Neutrophil (primary cell): Measurements from ENCODE around the gene OR1M1.

Experiments used
- H3K27ac ChIP-seq: fragments of 200-600 bp; sonication (generic); 2 replicates; pipeline ENCODE4 v1.5.1; 2016; ENCODE audit warnings: mild to moderate bottlenecking, moderate library complexity
- H3K27me3 ChIP-seq: fragments of 200-600 bp; sonication (generic); 2 replicates; pipeline ENCODE4 v1.6.0; 2016; ENCODE audit warnings: mild to moderate bottlenecking
- H3K36me3 ChIP-seq: fragments of 200-600 bp; sonication (generic); 2 replicates; pipeline ENCODE4 v1.5.1; 2017
- H3K4me1 ChIP-seq, 2 experiments: fragments of 200-600 bp in 1 of 2; sonication (generic) in 1 of 2; 1 replicate in 1 of 2; 2 replicates in 1 of 2; pipeline versions ENCODE4 v1.5.1 to v1.6.1; 2013 to 2016; ENCODE audit warnings: low read depth in 1 of 2, low read length in 1 of 2, mild to moderate bottlenecking in 1 of 2, moderate library complexity in 1 of 2; ENCODE audit not compliant: control insufficient read depth in 1 of 2, insufficient read depth in 1 of 2
- H3K4me3 ChIP-seq, 2 experiments: fragments of 200-600 bp in 1 of 2; sonication (generic) in 1 of 2; 1 replicate in 1 of 2; 2 replicates in 1 of 2; pipeline ENCODE4 v1.5.1; 2013 to 2016; ENCODE audit warnings: low read depth in 1 of 2, low read length in 1 of 2, mild to moderate bottlenecking in 1 of 2, moderate library complexity in 1 of 2
- H3K9me3 ChIP-seq: fragments of 200-600 bp; sonication (generic); 2 replicates; pipeline ENCODE4 v1.5.1; 2016
- TF ChIP-seq, protein P1 (sequence below): fragments of 200-600 bp; sonication (generic); IDR thresholded peaks from 2 replicates; pipeline ENCODE4 v1.5.1; 2016; ENCODE audit warnings: antibody characterized with exemption

The OR1M1 gene

GRCh38 chr19:9116547-9116946 is 29.7 kb downstream of the OR1M1 start:
- peaks cover 23% of the 10 kb centered on the region for H3K27me3 ChIP-seq
- no peaks in the 10 kb centered on the region for H3K36me3 ChIP-seq
- H3K9me3 ChIP-seq, result no peaks in the 10 kb centered on the region
- H3K4me1 ChIP-seq, result no peaks in the 10 kb centered on the region
- no peak overlapping the region for H3K4me3 ChIP-seq
- TF ChIP-seq, protein P1, sequence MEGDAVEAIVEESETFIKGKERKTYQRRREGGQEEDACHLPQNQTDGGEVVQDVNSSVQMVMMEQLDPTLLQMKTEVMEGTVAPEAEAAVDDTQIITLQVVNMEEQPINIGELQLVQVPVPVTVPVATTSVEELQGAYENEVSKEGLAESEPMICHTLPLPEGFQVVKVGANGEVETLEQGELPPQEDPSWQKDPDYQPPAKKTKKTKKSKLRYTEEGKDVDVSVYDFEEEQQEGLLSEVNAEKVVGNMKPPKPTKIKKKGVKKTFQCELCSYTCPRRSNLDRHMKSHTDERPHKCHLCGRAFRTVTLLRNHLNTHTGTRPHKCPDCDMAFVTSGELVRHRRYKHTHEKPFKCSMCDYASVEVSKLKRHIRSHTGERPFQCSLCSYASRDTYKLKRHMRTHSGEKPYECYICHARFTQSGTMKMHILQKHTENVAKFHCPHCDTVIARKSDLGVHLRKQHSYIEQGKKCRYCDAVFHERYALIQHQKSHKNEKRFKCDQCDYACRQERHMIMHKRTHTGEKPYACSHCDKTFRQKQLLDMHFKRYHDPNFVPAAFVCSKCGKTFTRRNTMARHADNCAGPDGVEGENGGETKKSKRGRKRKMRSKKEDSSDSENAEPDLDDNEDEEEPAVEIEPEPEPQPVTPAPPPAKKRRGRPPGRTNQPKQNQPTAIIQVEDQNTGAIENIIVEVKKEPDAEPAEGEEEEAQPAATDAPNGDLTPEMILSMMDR, result no peak
- no peak overlapping the region for H3K27ac ChIP-seq

DNA sequence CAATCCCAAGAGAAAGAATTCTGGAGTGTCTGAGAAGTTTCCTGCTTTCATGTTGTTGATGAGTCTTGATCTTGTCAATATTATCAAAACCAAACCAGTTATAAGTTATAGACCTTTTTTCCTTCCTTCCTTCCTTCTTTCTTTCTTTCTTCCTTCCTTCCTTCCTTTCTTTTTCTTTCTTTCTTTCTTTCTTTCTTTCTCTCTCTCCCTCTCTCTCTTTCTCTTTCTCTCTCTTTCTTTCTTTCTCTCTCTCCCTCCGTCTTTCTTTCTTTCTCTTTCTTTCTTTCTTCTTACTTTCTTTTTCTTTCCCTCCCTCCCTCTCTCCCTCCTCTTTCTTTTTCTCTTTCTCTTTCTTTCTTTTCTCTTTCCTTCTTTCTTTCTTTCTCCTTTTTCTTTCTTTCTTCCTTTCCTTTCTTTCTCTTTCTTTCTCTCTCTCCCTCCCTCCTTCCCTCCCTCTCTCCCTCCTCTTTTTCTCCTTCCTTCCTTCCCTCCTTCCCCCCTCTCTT is 40.1 kb downstream of the OR1M1 start, which contains the start of gene OR7G3:
Gene OR7G3 (minus strand): TSS at position 51 of the 506 bp plus-strand sequence. CDS start 0 bp downstream, at position 51.
- Histone ChIP-seq H3K27ac (no peak within 1 kb of the TSS), H3K36me3 (no peaks in the 10 kb centered on the region), H3K4me3 (no peak within 1 kb of the TSS), H3K4me1 (no peaks in the 10 kb centered on the region), H3K9me3 (no peaks in the 10 kb centered on the region), H3K27me3 (no peaks in the 10 kb centered on the region)
- TF ChIP-seq, protein P1, result no peak

DNA sequence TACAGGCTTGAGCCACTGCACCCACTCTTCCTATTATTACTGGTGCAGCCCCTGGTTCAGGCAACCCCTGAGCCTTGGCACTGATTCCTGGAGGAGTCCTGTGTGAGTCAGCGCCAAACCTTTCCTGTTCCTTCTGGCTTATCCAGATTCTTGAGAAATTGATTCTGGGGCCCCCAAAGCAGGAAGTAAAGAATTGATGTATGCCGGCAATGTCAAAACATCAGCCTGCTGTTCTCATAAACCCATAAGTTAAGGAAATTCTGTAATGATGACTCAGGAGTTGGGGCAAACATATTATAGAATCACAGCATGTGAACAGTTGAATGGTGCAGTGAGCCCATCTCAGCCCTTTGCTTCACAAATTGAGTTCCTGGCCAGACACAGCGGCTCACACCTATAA is 41.3 kb downstream of the OR1M1 start:
- TF ChIP-seq, protein P1, result no peak
- no peak overlapping the region for H3K27ac ChIP-seq
- no peak overlapping the region for H3K4me3 ChIP-seq
- no peaks in the 10 kb centered on the region for H3K27me3 ChIP-seq
- no peaks in the 10 kb centered on the region for H3K4me1 ChIP-seq
- no peaks in the 10 kb centered on the region for H3K36me3 ChIP-seq
- no peaks in the 10 kb centered on the region for H3K9me3 ChIP-seq

- Histone ChIP-seq H3K4me1 (no peaks in the 10 kb centered on the region), H3K4me3 (no peak overlapping the region), H3K36me3 (no peaks in the 10 kb centered on the region), H3K9me3 (no peaks in the 10 kb centered on the region), H3K27ac (no peak overlapping the region), H3K27me3 (no peaks in the 10 kb centered on the region)
- TF ChIP-seq, protein P1, result no peak
These were observed 44.1 kb downstream of the OR1M1 start for GRCh38 chr19:9130965-9131364.

GRCh38 chr19:9132422-9132821 is 45.6 kb downstream of the OR1M1 start:
- H3K4me3 ChIP-seq, result no peak overlapping the region
- TF ChIP-seq, protein P1, result no peak
- no peaks in the 10 kb centered on the region for H3K36me3 ChIP-seq
- H3K27me3 ChIP-seq, result no peaks in the 10 kb centered on the region
- H3K27ac ChIP-seq, result no peak overlapping the region
- peaks cover 0 to 4% of the 10 kb centered on the region in 2 experiments for H3K4me1 ChIP-seq
- no peaks in the 10 kb centered on the region for H3K9me3 ChIP-seq
